GM18873 (cell line): ENCODE data around the gene LRG1.

Experiments
- ATAC-seq: cut with Tn5 transposase; IDR thresholded peaks from one replicate; pipeline ENCODE4 v1.9.1; 2021; ENCODE audit warnings: mild to moderate bottlenecking, moderate library complexity, moderate number of reproducible peaks; ENCODE audit not compliant: unreplicated experiment, low FRiP score

The LRG1 gene

DNA sequence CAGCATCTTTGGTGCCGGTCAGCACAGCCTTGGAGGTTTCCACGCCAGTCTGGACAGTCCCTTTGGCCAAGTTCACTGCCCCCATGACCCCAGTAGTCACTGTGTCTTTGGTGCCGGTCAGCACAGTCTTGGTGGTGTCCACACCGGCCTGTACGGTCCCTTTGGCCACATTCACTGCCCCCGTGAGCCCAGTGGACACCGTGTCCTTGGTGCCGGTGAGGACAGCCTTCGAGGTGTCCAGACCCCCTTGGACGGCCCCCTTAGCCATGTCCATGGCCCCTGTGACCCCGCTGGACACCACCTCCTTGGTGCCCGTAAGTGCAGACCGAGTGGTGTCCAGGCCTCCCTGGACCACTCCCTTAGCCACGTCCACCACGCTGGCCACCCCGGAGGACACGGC lies 26.6 kb downstream of the LRG1 start:
- ATAC-seq = no peak

- ATAC-seq = no peak
These were observed 27.8 kb downstream of the LRG1 start for GRCh38 chr19:4512070-4512469.

DNA sequence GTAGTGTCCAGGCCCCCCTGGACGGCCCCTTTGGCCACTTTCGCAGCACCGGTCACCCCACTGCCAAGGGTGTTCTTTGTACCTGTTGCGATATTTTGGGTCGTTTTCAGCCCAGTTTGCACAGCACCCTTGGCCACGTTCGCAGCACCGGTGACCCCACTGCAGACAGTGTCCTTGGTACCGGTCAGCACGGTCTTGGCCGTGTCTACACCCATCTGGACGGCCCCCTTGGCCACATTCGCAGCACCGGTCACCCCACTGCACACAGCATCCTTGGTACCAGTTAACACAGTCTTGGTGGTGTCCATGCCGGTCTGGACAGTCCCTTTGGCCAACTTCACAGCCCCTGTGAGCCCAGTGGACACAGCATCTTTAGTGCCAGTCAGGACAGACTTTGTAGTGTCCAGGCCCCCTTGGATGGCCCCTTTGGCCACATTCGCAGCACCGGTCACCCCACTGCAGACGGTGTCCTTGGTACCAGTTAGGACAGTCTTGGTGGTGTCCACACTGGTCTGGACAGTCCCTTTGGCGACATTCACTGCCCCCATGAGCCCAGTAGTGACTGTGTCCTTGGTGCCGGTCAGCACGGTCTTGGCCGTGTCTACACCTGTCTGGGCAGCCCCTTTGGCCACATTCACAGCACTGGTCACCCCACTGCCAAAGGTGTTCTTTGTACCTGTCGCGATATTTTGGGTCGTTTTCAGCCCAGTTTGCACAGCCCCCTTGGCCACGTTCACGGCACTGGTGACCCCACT lies 28.4 kb downstream of the LRG1 start:
- ATAC-seq = no peak

DNA sequence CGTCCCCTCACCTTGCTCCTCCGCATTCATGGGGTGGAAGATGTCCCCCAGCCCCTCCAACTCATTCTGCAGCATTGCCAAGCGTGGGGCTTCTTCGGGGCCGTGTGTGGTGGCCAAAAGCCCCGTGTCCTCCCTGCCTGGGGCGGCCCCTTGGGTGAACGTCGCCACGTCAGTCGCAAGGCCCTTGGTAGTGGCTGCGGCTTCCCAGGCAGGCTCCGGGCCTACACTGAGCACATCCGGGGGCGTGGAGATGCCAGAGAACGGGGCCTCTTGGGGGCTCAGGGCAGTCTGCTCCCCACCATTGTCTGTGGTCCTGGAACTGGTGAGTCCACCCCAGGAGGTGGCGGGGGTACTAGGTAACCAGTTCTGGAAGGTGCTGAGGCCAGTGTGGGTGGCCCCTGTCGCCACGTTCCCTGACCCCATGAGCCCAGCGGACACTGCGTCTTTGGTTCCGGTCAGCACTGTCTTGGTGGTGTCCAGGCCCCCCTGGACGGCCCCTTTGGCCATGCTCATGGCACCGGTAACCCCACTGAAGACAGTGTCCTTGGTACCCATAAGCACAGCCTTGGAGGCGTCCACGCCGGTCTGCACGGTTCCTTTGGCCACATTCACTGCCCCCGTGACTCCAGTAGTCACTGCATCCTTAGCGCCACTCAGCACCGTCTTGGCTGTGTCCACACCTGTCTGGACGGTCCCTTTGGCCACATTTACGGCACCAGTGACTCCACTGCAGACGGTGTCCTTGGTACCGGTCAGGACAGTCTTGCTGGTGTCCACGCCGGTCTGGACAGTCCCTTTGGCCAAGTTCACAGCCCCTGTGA lies 29.2 kb downstream of the LRG1 start:
- no peak for ATAC-seq

DNA sequence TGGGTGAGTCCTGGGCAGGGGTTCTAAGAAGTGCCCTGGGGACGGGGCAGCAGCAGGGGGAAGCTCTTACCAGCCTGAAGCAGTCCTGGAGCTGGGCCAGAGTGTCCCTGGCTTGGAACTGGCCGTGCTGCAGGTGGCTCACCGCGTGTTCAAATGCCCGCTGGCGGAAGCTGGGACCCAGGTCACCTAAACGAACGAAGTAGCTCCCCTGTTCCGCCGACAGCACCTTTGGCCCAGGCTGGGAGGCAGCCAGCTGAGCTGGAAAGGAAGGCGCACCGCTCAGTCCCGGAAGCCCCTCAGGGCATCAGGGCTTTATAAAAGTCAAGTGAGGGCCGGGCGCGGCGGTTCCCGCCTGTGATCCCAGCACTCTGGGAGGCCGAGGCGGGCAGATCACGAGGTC lies 31.1 kb downstream of the LRG1 start:
- ATAC-seq = no peak

- no peak for ATAC-seq
These were observed 32.0 kb downstream of the LRG1 start for GRCh38 chr19:4507804-4508203.

- ATAC-seq = no peak
These were observed 32.7 kb downstream of the LRG1 start for GRCh38 chr19:4507150-4507452.

- no peak for ATAC-seq
These were observed 33.2 kb downstream of the LRG1 start for GRCh38 chr19:4506449-4507149.

DNA sequence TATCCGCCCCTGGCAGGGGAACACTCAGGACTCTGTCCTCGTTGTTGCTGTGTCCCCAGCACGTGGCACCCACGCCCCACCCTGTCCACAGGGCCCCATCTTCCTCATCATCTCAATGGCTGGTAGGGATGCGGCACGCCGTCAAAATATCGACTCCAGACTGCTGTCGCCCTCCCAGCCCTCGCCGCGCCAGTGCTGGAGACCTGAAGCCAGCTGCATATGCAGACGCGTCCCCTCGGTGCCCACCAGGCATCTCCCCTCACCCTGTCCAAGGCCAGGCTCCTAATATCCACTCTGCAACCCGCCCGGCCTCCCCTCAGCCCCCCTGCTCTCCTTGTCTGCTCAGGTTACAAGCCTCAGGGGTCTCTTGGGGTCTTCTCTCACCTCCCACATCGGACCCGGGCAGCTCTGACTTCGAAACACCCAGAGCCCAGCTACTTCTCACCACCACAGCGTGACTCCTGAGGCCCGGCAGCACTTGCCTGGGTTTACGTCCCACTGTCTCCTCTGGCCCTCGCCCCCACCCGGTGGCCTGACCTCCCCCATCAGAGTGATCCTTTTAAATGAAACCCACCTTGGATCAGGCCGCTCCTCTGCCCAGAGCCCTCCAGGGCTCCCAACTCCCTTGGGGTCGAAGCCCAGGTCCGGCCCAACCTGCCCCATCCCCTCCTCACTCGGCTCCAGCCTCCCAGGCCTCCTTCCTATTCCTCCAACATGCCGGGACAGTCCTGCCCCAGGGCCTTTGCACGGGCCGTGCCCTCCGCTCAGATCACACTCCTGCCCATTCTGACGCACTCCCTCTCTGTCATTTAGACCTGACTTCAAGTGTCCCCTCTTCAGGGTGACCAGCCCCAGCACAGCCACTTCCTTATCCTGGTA lies 34.0 kb downstream of the LRG1 start:
- ATAC-seq = no peak

- no peak for ATAC-seq
These were observed 34.8 kb downstream of the LRG1 start for GRCh38 chr19:4504891-4505569.

GRCh38 chr19:4504297-4504701 lies 35.5 kb downstream of the LRG1 start:
- ATAC-seq = no peak

- ATAC-seq = no peak
These were observed 36.0 kb downstream of the LRG1 start for GRCh38 chr19:4503825-4504170.

DNA sequence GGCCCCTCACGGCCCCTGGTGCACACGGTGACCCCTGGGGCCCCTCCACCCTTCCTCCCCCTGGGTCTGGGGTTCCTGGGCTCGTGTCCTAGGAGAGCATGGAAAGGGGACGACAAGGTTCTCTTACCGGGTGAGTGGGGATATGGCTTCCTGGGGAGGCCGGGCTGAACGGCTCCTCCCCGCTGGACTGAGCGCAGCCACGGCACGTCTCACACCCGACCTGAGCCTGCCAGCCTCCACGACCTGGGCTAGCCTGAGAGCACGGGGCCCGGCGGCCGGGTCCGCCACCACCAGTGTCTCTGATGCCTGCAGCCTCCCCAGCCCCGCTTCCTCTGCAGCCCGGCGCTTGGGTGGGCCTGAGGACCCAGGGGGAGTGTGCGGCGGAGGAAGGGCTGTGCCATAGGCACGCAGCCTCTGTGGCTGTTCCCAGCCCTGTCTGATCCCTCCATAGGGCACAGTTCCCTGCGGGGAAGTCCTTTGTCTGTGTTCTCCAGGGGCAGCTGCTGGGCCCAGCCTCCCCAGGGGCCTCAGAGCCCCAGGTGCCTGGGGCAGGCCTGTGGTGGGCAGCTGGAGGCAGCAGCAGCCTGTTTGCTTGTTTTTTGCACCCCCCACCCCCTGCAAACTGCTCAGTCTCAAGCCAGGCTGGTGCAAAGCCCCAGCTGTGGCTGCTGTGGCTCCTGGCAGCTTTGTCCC lies 36.6 kb downstream of the LRG1 start:
- no peak for ATAC-seq

- no peak for ATAC-seq
These were observed 37.3 kb downstream of the LRG1 start for GRCh38 chr19:4502282-4503131.

GRCh38 chr19:4501691-4502090 lies 38.1 kb downstream of the LRG1 start:
- ATAC-seq = no peak

DNA sequence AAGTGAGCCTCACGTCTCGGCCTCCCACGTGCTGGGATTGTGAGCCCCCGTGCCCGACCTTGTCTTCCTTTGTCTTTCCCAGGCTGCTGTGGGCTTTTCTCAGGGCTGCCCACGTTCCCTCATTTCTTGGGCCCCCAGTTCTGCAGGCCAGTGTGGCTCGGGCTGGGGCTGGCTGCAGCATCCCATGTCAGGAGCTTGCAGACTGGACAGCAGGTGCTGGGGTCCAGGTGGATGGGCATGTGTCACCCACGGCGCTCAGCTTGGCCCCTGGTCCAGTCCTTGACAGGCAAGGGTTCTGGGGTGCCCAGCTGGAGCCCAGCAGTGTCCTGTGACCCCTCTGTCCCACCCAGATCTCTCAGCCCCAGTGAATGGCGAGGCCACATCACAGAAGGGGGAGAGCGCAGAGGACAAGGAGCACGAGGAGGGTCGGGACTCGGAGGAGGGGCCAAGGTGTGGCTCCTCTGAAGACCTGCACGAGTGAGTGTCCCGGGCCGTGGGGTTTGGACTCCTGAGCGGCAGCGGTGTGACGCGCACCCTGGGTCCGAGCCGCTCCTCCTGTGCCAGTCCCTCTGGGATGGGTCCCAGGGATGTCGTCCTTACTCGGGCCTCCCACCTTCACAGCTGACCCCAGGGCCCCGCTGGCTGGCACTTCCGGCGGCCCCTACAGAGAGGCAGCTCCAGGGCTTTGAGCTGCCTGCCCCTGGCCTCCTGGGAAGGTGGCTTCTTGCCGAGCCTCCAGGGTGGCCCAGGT lies 38.8 kb downstream of the LRG1 start:
- ATAC-seq = no peak

DNA sequence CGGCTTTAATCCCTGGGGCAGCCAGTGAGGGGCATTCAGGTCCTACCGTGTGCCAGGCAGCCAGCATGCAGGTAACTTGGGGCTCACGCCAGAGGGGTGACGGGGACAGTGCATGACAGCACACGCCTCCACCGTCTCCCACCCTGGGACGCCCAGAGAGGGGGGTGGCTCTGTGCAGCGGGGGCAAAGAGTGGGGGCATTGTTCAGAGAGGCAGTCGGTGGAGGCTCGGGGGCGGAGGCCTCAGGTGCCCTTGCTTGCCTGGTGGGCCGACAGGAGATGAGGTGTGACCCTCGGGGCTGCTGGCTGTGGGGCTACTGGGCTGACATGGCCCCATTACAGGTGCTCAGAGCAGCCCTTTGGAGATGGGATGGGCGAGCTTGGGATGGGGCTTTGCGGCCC lies 40.0 kb downstream of the LRG1 start:
- no peak for ATAC-seq

- ATAC-seq = no peak
These were observed 40.5 kb downstream of the LRG1 start for GRCh38 chr19:4499318-4499717.
